COLO829 (cell line): ENCODE data around the gene PCDHB4.
"Not testable (repeated sequence)": the region's sequence is repeated elsewhere in the genome, so short reads cannot be mapped to it uniquely, and the experiment has no call there.

Experiments
- DNase-seq: peaks from one replicate; pipeline ENCODE4 v3.0.0; 2012; ENCODE audit warnings: low spot score

Gene PCDHB4

DNA sequence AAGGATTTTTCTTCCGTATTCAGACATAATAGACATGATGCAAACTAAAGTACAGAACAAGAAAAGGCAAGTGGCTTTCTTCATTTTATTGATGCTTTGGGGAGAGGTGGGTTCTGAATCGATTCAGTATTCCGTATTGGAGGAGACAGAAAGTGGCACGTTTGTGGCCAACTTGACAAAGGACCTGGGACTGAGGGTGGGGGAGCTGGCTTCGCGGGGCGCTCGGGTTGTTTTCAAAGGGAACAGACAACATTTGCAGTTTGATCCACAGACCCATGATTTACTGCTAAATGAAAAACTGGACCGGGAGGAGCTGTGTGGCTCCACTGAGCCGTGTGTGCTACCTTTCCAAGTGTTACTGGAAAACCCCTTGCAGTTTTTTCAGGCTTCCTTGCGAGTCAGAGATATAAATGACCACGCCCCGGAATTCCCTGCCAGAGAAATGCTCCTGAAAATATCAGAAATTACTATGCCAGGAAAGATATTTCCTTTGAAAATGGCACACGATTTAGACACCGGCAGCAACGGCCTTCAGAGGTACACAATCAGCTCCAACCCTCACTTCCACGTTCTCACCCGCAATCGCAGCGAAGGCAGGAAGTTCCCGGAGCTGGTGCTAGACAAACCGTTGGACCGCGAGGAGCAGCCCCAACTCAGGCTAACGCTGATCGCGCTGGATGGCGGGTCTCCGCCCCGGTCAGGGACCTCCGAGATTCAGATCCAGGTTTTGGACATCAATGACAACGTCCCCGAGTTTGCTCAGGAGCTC lies 28.8 kb downstream of the PCDHB4 start:
- no peak for DNase-seq

DNA sequence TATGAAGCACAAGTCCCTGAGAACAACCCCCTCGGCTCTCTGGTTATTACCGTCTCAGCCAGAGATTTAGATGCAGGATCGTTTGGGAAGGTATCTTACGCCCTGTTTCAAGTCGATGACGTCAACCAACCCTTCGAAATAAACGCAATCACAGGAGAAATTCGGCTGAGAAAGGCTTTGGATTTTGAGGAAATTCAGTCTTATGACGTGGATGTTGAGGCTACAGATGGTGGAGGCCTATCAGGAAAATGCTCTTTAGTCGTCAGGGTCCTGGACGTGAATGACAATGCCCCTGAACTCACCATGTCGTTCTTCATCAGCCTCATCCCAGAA lies 29.3 kb downstream of the PCDHB4 start:
- no peak for DNase-seq

DNA sequence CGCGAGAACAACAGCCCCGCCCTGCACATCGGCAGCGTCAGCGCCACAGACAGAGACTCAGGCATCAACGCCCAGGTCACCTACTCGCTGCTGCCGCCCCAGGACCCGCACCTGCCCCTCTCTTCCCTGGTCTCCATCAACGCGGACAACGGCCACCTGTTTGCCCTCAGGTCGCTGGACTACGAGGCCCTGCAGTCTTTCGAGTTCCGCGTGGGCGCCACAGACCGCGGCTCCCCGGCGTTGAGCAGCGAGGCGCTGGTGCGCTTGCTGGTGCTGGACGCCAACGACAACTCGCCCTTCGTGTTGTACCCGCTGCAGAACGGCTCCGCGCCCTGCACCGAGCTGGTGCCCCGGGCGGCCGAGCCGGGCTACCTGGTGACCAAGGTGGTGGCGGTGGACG lies 30.0 kb downstream of the PCDHB4 start:
- not testable (repeated sequence) for DNase-seq

DNA sequence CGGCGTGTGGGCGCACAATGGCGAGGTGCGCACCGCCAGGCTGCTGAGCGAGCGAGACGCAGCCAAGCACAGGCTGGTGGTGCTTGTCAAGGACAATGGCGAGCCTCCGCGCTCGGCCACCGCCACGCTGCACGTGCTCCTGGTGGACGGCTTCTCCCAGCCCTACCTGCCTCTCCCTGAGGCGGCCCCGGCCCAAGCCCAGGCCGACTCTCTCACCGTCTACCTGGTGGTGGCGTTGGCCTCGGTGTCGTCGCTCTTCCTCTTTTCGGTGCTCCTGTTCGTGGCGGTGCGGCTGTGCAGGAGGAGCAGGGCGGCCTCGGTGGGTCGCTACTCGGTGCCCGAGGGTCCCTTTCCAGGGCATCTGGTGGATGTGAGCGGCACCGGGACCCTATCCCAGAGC lies 30.5 kb downstream of the PCDHB4 start:
- DNase-seq, result not testable (repeated sequence)

DNA sequence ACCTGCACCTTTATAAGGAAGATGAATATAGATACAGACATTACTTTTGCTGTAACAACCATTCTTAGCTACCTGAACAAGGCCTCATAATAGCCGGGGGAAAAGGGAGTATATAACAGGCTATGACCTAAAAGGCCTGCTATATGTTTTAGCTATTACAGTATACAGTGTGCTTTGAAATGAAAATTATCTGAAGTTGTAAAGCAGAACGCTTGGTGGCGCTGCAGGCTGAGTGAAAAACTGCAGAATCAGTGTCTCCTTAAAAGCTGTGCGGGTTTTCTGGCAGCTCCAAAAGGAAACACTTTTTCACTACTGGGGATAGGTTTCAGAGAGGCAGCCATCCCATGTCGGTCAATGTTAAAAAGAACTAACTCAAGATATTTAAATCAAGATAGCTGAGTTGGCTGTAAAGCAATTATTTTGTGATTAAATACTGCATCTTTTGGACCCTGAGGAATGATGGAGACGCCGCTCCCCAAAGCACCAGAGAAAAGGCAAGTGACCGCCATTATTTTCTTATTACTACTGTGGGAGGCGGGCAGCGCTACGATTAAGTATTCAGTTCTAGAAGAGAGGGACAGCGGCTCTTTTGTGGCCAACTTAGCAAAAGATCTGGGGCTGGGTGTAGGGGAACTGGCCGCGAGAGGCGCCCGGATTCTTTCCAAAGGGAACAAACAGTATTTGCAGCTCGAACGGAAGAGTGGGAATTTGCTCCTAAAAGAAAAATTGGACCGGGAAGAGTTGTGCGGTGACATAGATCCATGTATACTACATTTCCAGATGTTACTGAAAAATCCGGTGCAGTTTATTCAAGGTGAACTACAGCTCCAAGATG lies 34.1 kb downstream of the PCDHB4 start:
- DNase-seq, result peak; percentile 13

- not testable (repeated sequence) for DNase-seq
Observed at GRCh38 chr5:141157356-141157755, 35.7 kb downstream of the PCDHB4 start.

GRCh38 chr5:141157901-141158300 lies 36.3 kb downstream of the PCDHB4 start:
- not testable (repeated sequence) for DNase-seq

DNA sequence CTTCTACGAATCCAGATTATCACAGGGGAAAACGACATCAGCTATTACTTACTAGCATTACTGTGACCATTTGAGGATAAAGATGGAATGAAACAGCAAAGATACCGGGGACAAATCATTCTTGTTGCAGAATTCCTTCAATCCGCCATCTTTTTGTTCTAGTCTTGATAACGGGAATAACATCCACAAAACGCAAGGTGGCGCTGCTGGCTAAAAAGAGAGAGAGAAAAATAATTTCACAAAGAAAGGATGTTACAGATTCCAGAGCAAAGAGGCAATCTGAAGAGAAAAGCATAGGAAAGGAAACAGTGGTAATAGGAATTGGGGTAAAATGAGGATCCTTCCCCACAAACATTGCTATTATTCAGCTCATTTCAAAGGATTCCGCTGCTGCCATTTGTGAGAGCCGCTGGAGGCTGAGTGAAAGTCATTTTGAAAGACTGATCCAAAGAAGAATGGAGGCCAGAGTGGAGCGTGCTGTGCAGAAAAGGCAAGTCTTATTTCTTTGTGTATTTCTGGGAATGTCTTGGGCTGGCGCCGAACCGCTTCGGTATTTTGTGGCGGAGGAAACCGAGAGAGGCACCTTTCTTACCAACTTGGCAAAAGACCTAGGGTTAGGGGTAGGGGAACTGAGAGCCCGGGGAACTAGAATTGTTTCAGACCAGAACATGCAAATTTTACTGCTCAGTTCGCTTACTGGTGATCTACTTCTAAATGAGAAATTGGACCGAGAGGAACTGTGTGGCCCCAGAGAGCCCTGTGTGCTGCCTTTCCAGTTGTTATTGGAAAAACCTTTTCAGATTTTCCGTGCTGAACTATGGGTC lies 51.0 kb downstream of the PCDHB4 start, which contains the start of gene PCDHB7:
Gene PCDHB7 (plus strand): TSS at position 264 of the 824 bp plus-strand sequence. CDS start 192 bp downstream, at position 456.
- peak; percentile 45 for DNase-seq

DNA sequence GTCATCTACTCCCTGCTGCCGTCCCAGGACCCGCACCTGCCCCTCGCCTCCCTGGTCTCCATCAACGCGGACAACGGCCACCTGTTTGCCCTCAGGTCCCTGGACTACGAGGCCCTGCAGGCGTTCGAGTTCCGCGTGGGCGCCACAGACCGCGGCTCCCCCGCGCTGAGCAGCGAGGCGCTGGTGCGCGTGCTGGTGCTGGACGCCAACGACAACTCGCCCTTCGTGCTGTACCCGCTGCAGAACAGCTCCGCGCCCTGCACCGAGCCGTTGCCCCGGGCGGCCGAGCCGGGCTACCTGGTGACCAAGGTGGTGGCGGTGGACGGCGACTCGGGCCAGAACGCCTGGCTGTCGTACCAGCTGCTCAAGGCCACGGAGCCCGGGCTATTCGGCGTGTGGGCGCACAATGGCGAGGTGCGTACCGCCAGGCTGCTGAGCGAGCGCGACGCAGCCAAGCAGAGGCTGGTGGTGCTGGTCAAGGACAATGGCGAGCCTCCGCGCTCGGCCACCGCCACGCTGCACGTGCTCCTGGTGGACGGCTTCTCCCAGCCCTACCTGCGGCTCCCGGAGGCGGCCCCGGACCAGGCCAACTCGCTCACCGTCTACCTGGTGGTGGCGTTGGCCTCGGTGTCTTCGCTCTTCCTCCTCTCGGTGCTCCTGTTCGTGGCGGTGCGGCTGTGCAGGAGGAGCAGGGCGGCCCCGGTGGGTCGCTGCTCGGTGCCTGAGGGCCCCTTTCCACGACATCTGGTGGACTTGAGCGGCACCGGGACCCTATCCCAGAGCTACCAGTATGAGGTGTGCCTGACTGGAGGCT lies 52.9 kb downstream of the PCDHB4 start:
- not testable (repeated sequence) for DNase-seq
